GM13976 (cell line): Measurements from ENCODE around the gene RSRC1.
"Not testable (repeated sequence)": the region's sequence is repeated elsewhere in the genome, so short reads cannot be mapped to it uniquely, and the experiment has no call there.

Source experiments
- DNase-seq: peaks from one replicate; pipeline ENCODE4 v3.0.0; 2012; ENCODE audit warnings: low spot score
- in situ Hi-C: fragments of 300-500 bp; cut with MboI; formaldehyde crosslinking; loops from one replicate; pipeline ENCODE4 v1.12.0; 2022; ENCODE audit warnings: low sequenced_read_pairs, mixed read lengths, inconsistent platforms; ENCODE audit not compliant: unreplicated experiment
- TF ChIP-seq, protein P1 (sequence below): IDR thresholded peaks from 2 replicates; pipeline ENCODE4 v1.5.1; 2012; ENCODE audit warnings: borderline replicate concordance, mild to moderate bottlenecking; ENCODE audit not compliant: insufficient read depth; ENCODE audit errors: extremely low read depth, missing control alignments, control extremely low read depth

Gene RSRC1

DNA sequence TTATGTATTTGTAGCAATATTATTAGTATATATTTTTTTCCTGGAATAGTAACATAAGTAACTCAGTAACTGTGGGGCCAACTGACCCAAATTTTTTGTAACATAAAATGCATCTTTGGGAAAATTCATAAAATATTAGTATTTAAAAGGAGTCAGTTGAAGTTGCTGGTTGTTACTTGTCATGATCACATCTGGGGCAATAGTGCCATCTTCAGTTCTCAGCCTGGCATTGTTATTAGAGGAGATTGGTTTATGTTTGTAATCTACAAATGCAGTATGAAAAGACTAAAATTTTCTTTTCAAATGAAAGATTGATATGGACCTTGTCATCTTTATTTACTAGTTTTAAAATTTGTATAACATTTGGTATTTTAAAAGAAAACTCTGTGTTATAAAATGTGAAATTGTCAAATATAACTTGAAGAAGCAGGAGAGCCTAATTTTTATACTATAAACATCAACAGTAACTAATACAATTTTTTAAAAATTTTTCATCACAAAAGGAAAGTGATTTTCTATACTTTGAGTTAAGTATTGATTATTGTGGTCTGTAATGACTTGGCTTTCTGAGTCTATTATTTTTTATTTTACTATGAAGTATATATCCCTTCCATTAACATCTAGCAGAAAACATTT, 422.3 kb downstream of the RSRC1 start:
- peak; percentile 12 for DNase-seq
- TF ChIP-seq, protein P1, sequence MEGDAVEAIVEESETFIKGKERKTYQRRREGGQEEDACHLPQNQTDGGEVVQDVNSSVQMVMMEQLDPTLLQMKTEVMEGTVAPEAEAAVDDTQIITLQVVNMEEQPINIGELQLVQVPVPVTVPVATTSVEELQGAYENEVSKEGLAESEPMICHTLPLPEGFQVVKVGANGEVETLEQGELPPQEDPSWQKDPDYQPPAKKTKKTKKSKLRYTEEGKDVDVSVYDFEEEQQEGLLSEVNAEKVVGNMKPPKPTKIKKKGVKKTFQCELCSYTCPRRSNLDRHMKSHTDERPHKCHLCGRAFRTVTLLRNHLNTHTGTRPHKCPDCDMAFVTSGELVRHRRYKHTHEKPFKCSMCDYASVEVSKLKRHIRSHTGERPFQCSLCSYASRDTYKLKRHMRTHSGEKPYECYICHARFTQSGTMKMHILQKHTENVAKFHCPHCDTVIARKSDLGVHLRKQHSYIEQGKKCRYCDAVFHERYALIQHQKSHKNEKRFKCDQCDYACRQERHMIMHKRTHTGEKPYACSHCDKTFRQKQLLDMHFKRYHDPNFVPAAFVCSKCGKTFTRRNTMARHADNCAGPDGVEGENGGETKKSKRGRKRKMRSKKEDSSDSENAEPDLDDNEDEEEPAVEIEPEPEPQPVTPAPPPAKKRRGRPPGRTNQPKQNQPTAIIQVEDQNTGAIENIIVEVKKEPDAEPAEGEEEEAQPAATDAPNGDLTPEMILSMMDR, result peak; percentile 50
- in situ Hi-C loops, result loop anchor here (25.0 kb wide), 2 partner anchors 670 to 920 kb away; no protein-coding TSS in a partner anchor

DNA sequence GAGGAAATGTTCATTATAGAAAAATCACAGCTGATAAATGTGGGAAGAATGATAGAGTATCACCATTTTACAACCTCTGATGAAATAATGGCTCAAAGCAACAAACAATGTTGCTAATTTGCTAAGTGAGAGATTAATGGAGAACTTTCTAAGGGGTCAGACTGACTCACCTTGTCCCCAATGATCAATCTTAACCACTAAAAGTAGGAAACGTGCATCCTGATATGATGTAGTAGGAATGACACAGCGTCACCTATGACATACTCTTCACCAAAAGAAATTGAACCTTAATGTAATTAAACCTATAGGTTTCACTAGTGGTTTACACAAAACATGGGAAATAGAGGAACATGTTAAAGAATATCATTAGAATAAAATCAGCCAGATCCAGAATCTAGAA, 426.0 kb downstream of the RSRC1 start:
- in situ Hi-C loops, result loop anchor here (25.0 kb wide), 2 partner anchors 674 to 924 kb away; no protein-coding TSS in a partner anchor
- TF ChIP-seq, protein P1, result no peak
- no peak for DNase-seq

DNA sequence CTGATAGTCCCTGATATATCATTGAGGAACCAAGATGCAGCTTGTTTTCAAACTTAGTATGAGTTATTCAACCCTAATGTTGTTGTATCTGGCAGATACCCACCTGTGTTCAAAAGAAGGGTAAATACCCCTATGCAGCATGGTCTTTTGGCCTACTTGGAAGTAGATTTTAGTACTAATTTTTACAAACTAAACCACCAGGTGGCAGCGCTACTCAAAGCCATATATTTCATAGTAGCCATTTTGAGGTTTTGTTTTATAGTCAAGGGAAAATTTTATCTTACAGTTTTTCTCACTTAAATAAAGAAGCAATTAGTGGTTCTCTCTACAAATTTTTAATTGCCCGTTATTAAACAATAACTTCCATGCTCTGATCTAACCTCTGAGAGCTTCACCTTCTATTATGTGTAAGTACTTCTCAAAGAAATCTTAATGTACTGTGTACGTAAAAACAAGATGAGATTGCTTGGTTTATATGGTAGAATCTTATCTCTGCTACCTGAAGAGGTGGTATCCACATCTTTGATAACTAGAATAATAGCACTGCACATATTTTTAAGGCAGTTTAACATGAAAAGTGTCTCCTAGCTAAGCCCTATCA, 429.6 kb downstream of the RSRC1 start:
- no peak for DNase-seq
- in situ Hi-C loops, result loop anchor here (25.0 kb wide), 2 partner anchors 677 to 927 kb away; no protein-coding TSS in a partner anchor
- TF ChIP-seq, protein P1, result peak; percentile 35

DNA sequence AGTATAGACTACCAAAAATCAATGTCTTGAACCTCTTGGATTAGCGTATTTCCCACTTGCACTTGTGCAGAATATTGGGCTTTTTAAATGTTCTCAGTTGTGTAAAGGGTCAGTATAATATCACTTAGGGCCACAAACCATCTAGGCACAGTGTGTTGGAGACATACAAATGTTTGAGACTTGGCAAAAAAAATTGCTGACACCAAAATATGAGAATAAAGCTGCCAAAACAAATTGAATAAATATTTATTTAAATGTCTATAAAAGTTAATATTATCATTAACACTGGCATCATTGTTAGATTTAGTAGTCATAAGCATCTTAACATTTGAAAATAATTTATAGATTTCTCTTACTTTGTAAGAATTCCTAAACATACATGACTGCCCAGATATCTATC, 430.2 kb downstream of the RSRC1 start:
- no peak for DNase-seq
- TF ChIP-seq, protein P1, result no peak
- in situ Hi-C loops, result loop anchor here (25.0 kb wide), 2 partner anchors 678 to 928 kb away; no protein-coding TSS in a partner anchor

DNA sequence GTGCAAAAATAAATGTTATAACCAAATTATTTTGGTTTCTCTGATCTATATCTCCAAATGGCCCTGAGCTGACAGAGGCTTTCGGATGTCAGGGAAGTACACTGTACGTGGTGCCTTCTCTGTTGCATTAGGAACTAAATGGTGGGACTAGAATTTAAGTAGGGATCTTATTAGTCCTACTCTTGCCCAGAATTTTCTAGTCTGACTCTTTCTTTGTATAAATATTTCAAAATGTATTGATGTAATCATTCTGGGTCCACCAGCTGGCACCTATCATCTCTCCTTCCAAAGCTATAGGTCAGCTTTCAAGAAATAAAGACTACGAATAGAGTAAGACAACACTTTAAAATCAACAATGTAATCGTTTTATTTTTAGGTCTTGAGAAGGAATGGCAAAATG, 438.8 kb downstream of the RSRC1 start:
- DNase-seq, result no peak
- TF ChIP-seq, protein P1, result no peak
- in situ Hi-C loops, result loop anchor here (25.0 kb wide), 2 partner anchors 686 to 936 kb away; no protein-coding TSS in a partner anchor

DNA sequence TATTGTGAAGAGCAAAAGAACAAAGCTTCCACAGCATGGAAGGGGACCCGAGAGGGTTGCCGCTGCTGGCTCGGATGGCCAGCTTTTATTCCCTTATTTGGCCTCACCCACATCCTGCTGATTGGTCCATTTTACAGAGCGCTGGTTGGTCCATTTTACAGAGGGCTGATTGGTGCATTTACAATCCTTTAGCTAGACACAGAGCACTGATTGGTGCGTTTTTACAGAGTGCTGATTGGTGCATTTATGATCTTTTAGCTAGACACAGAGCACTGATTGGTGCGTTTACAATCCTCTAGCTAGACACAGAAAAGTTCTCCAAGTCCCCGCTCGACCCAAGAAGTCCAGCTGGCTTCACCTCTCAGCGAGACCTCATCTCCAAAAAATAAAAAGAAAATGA, 440.0 kb downstream of the RSRC1 start:
- DNase-seq, result not testable (repeated sequence)
- in situ Hi-C loops, result loop anchor here (25.0 kb wide), 2 partner anchors 688 to 938 kb away; no protein-coding TSS in a partner anchor

DNA sequence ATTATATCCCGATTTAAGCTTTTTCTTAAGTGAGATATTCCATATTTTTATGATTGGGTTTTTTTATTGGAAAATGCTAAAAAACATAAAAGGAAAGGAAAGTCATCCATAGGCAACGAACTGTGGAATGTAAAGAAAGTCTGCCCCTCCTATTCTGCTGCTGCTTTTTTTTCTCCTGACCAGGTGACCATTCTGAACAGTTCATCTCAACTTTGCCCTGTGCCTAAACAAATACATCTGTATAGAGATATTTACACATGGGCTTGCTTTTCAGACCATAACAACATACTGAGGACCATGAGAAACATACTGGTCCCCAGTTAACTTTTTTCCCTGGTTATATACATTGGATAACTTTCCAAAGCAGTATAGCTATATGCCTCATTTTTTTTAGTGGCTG, 442.2 kb downstream of the RSRC1 start:
- DNase-seq, result no peak
- TF ChIP-seq, protein P1, result no peak
- in situ Hi-C loops, result no loop called here
